ENCODE data around the gene ERC2.

The ERC2 gene

DNA sequence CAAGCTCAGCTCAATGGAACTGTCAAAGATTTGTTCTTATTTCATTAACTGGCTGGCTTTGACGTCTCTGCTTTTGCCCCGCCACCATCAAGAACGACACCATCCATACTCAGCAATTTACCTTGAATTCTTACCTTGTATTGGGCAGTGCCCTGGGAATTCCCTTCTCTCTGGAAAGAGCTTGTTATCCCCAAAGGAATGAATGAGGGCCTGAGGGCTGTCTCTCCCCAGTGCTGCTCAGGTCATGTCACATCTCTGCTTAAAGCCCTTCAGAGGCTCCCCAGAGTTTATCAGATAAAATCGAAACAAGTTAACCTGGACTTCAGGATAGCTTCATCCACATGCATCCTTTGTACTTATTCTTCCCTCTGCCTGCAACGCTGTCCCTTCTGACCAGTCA, 975.3 kb downstream of the ERC2 start:
- peaks cover 5% of the 10 kb centered on the region for H3K9me3 Mint-ChIP-seq
- no peaks in the 10 kb centered on the region for H3K4me1 Mint-ChIP-seq
- H3K27ac Mint-ChIP-seq: no peak overlapping the region
- H3K27me3 Mint-ChIP-seq: peaks cover 22% of the 10 kb centered on the region
- no peak overlapping the region for H3K4me3 Mint-ChIP-seq
- H3K36me3 Mint-ChIP-seq: no peaks in the 10 kb centered on the region

DNA sequence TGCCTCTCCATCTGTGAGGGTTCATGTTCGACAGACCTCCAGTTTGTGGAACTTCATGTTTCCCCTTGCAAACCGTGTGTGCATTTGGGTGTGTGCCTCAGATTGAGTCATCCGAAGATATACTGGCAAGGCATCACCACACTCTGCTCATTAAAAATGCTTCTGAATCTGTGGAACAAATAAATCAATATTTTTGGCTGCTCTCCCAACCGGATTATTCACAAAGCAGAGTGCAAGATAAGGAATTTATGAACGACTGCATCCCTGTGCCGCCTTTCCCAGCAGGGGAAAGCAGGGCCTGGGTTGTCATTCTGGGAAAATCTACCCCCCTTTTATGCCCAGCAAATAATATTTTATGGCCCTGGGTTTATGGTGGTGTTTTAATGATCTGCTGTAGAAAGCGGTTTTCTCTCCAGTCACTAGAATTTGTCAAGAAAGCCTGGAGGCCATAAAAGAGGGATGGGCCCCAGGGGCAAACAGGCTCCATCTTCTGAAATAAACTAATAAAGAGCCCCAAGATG, 976.9 kb downstream of the ERC2 start:
- peaks cover 5% of the 10 kb centered on the region for H3K9me3 Mint-ChIP-seq
- peaks cover 26% of the 10 kb centered on the region for H3K27me3 Mint-ChIP-seq
- H3K36me3 Mint-ChIP-seq: no peaks in the 10 kb centered on the region
- no peak overlapping the region for H3K4me3 Mint-ChIP-seq
- H3K27ac Mint-ChIP-seq: no peak overlapping the region
- H3K4me1 Mint-ChIP-seq: peaks cover 11% of the 10 kb centered on the region

DNA sequence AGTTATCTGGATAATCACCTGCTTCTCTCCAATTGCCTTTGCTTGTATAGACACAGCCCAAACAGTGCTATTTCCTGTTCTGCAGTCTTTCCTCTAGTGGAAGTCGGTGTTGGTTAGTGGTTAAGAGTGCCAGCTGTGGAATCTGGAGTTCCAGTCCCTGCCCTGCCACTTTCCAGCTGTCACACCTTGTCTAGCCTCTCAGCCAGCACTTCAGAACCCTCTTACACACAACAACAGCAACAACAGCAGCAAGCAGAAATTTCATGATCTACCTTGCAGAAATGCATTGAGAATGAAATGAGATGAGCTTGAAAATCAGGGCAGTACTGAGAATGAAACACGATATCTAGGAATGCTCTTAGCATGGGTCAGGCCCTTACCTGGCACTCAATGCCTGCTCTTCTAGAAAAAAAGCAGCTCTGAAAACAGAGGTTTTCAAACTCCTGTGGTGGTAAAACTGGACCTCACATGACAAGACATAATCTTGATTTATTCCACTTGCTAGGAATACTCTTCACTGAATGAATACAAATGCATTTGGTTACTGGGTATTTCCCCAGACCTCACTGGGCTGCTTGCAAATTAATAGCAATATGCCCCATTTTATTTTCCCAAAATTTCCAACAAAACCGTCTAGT, 977.9 kb downstream of the ERC2 start:
- Mint-ChIP-seq H3K9me3 (peaks cover 4% of the 10 kb centered on the region), H3K36me3 (no peaks in the 10 kb centered on the region), H3K27ac (no peak overlapping the region), H3K4me1 (peaks cover 18% of the 10 kb centered on the region), H3K27me3 (peaks cover 30% of the 10 kb centered on the region), H3K4me3 (no peak overlapping the region)

DNA sequence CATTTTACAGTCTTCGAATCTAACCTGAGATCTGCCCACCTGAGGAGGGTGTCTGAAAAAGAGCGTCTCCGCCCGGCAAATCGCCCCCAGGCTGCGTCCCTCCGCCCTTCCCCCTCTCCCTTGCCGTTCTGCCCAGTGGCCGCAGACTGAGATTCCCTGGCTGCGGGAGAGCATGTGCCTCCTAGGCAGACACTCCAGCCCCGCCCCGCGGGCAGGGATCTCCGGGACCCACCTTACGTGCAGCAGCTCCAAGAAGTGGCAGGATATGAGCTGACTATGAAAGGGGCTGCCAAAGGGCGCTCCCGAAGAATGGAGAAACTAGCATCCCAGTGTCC, 978.5 kb downstream of the ERC2 start:
- Mint-ChIP-seq H3K27ac (no peak overlapping the region), H3K4me1 (peaks cover 19% of the 10 kb centered on the region), H3K27me3 (peaks cover 30% of the 10 kb centered on the region), H3K4me3 (no peak overlapping the region), H3K9me3 (no peaks in the 10 kb centered on the region), H3K36me3 (no peaks in the 10 kb centered on the region)

DNA sequence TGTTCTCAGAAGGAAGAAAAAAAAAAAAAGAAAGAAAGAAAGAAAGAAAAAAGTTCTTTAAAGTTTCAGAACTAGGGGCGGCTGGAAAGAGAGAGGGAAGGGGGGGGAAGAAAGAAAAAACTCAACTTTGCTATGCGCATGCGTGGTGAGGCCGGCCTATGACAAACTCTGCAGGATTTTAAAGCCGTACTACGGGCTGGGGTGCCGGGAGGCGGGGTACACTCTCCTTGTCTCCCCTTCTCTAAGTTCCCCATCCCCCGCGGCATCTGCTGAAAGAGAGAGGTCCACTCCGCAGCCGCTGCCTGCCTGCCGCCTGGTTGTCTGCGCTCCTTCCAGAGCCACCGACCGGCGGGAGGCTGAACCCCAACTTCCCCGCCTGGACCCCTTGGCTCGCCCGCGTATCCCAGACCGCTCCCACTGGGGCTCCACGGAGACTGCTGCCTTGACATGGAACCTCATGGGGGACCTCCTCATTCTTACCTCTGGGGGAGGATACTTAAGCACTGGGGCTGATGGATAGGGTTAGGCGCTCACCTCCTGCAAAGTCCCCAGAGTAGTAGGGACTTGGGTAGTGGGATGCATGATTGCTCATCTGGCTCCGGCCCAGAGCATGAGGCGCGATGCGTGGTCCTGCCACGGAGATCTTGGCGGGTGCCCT, 979.7 kb downstream of the ERC2 start:
- no peaks in the 10 kb centered on the region for H3K9me3 Mint-ChIP-seq
- H3K36me3 Mint-ChIP-seq: no peaks in the 10 kb centered on the region
- H3K27me3 Mint-ChIP-seq: peaks cover 39% of the 10 kb centered on the region
- peaks cover 25% of the 10 kb centered on the region for H3K4me1 Mint-ChIP-seq
- H3K4me3 Mint-ChIP-seq: no peak overlapping the region
- no peak overlapping the region for H3K27ac Mint-ChIP-seq

DNA sequence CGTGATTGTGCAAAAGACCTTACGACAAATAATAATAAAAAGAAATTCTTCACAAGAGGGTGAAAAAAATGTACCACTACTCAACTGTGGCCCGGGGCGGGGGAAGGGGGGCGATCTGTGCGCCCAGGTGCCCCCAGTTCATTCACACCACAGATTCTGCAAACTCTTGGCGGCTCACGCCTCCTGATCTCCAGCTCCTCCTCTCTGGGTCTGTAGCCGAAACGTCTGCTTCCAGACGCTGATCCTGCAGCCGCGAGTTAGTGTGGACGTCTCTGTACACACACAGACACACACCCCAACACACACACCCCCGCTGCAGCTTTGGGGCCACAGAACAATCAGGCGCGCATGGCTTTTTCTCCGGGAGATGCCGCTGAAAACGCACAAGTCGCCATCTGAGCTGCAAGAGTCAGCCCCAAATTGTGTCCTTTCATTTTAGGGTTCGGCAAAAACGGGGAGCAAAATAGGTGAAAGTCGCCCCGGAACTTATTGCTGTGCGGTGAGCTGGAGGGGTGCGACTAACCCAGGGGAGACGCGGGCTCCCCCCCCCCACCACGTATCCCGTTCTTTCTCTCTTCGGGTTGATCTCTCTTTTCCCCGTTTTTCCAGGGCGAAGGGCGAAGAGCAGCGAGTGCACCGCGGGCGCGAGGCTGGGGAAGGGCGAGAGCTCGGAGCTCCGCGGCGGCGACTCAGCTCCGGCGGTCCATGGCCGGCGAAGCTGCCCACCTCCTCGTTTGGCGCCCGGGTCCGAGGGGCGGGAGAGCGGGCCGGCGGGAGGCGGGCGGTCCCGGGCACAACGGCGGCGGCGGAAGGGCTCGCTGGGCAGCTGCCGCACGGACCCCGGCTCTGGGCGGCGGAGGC, 980.7 kb downstream of the ERC2 start:
- H3K27me3 Mint-ChIP-seq: peaks cover 43% of the 10 kb centered on the region
- H3K27ac Mint-ChIP-seq: no peak overlapping the region
- peak overlapping the region; percentile 33 for H3K4me3 Mint-ChIP-seq
- H3K36me3 Mint-ChIP-seq: no peaks in the 10 kb centered on the region
- H3K9me3 Mint-ChIP-seq: no peaks in the 10 kb centered on the region
- peaks cover 28% of the 10 kb centered on the region for H3K4me1 Mint-ChIP-seq

DNA sequence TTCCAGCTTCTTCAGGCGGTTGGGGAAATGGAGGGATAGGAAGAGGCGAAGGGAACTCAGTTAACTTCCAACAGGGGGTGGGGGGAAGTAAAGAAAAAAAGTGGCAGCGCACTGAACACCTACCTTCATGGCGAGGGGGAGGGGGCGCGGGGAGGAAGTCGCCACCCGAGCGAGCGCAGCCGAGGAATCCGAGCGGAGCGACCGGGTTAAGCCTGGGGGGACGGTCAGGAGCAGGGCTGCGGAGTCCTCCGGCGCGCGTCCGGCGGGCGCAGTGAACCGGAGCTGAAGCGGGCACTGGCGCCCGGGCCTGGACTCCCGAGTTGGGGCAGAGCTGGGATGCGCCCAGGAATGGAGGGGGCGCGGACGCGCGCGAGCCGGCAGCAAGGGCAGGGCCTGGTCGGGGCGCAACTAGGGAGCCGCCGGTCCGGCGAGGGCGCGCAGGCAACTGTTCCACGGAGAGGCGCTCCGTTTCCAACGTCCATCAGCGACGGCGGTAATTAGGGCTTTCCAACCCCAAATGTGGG, 981.3 kb downstream of the ERC2 start, which contains the start of gene WNT5A:
WNT5A (minus strand) TSS at position 450 of the 524 bp plus-strand sequence; CDS start at position 129, 321 bp downstream.
- Mint-ChIP-seq H3K27ac (no peak within 1 kb of the TSS), H3K27me3 (peaks cover 43% of the 10 kb centered on the region), H3K4me3 (peak within 1 kb of the TSS; percentile 55)

DNA sequence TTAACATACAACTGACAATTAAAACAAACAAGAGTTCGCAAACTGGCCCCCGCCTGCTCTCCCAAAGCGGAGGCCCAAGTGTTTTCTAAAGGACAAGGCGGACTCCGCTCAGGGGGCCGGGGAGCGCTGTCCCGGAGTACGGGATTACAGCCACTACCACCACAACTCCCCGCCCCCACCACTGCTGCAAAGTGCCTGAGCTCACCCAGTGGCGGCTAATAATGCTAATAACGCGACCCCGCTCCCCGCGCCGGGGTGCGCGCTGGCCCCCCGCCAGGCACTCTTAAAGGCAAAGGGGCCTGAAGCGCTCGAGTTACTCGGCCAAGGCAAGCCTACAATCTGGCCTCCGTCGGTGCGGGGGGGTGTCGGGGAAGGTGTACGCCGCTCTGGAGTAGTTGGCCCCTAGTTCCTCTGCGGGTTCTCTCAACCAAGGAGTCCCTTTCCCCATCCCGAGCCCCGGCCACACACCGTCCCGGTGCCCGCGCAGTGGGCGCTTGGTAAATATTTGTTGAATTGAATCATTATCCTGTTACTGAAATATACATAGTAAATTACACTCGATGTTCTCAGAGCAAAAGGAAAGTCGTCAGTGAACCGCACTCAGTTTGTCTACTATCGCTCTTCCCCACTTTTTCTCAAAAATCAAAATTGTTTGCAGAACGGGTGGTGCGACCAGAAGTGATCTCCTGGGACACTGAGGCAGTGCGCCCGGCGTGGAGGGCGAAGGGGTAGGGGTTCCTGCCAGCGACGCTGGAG, 982.0 kb downstream of the ERC2 start:
- H3K9me3 Mint-ChIP-seq: no peaks in the 10 kb centered on the region
- H3K36me3 Mint-ChIP-seq: no peaks in the 10 kb centered on the region
- H3K4me3 Mint-ChIP-seq: peak overlapping the region; percentile 55
- peaks cover 28% of the 10 kb centered on the region for H3K4me1 Mint-ChIP-seq
- H3K27ac Mint-ChIP-seq: no peak overlapping the region
- H3K27me3 Mint-ChIP-seq: peaks cover 48% of the 10 kb centered on the region

More for the DNA sequence above, 981.3 kb downstream of the ERC2 start, which contains the start of gene WNT5A:
- H3K36me3 Mint-ChIP-seq: no peaks in the 10 kb centered on the region
- no peaks in the 10 kb centered on the region for H3K9me3 Mint-ChIP-seq
- H3K4me1 Mint-ChIP-seq: peaks cover 28% of the 10 kb centered on the region

DNA sequence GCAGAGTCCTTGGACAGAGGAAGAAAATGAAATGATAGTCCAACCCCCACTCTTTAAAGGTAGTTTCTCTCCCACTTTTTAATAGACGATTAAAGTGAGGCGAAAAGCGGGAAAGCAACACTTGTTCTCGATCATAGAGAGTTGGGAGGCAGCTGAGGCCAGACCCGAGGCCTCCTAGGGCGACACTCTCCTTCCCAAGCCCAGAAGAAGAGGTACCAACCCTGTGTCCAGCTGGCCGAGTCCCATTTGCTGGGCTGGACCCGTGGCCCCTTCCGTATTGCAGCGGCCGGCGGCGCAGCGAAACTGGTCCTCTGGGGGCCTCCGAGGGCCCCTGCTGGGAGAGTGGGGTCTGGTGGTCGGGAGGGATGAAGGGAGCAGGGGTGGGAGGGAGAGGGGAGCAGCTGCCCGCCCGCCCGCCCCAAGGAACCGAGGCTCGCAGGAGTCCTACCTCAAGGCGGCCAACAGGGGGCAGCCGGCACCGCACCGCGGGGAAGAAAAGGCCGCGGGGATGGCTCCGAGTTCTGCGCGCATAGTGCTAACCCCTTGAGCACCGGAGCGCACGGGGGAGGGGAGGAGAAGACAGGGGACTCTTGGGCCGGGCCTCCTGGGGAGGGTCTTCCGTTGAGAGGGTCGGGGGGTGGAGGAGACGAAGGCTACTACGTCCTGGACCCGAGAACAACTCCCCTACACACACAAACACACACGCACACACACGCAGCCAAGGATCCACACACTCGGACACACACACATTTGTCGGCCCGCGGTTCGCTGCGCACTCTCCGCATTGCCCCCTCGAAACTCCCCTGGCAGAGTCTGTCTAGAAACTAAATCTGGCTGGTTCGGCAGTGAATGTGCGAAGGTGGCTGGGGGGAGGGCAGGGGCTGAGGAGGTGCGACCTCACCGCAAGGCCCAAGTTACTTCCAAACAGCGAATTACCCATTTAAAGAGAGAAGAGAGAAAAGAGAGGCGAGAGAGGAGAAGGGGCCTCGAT, 983.2 kb downstream of the ERC2 start:
- Mint-ChIP-seq H3K9me3 (no peaks in the 10 kb centered on the region), H3K4me3 (no peak overlapping the region), H3K36me3 (no peaks in the 10 kb centered on the region), H3K27ac (no peak overlapping the region), H3K27me3 (peaks cover 46% of the 10 kb centered on the region), H3K4me1 (peaks cover 28% of the 10 kb centered on the region)

DNA sequence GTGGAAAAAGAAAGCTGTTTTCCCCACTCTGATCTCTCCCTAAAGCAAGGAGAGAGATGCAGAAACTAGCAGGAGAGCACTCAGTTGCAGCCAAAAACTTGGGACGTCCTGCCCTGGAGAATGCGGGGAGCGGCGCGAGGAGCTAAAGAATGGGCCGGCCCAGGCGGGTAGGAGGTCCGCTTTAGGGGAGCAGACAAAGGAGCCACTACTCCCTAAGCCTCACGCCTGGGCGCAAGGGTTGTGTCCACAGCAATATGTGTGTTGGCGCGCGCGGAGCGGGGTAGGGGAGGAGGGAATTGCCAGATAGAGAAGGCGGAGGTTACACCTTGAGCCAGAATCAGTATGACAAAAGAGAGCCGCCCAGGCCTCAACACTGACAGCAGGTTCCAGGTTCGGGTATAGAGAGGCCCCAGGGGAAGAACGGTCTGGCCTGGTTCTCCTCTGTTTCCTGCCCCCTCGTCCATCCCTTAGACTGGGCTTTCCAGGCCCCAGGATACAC, 984.0 kb downstream of the ERC2 start:
- no peaks in the 10 kb centered on the region for H3K9me3 Mint-ChIP-seq
- peaks cover 46% of the 10 kb centered on the region for H3K27me3 Mint-ChIP-seq
- no peak overlapping the region for H3K4me3 Mint-ChIP-seq
- no peak overlapping the region for H3K27ac Mint-ChIP-seq
- peaks cover 28% of the 10 kb centered on the region for H3K4me1 Mint-ChIP-seq
- H3K36me3 Mint-ChIP-seq: no peaks in the 10 kb centered on the region

DNA sequence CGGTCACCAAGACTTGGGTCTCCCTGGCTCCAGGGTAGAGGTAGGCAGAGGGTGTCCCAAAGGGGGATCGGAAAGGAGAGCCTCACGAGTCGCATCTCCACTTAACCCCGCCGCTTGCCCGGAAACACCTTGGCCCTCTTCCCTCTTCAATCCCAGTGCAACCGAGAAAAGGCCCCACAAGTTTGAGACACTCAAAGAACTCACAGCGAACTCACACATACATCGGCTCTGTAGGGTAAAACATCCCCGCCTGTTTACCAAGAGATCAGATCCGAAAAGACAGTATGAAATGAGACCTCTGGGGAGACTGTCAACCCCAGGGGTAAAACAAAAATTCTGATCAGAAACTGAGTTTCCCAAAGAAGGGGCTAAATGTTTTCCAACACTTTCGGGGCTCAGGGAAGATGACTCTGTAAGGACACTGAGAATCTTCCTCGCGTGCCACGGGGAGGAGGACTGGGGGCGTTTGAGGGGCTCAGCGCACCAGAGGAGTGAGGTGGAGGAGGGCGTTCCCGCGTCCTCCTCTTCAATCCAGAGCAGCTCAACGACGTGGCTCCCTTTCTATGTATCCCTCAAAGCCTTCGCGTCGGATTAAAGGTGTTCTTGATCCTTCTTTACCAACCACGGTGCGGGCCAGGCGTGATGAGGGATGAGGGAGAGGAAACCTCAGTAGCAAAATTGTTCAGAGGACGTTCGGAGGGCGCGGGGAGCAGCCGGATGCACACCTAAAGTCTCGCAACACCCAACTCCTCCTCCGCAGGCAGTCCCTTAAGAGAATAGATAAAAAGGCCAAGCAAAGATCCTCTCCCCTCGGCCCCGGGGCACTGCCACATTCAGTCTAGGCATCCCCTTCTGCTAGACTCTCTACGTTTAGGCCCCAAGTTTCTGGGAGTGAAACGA, 984.8 kb downstream of the ERC2 start:
- Mint-ChIP-seq H3K9me3 (no peaks in the 10 kb centered on the region), H3K27me3 (peaks cover 41% of the 10 kb centered on the region), H3K27ac (no peak overlapping the region), H3K4me1 (peaks cover 28% of the 10 kb centered on the region), H3K4me3 (no peak overlapping the region), H3K36me3 (no peaks in the 10 kb centered on the region)

DNA sequence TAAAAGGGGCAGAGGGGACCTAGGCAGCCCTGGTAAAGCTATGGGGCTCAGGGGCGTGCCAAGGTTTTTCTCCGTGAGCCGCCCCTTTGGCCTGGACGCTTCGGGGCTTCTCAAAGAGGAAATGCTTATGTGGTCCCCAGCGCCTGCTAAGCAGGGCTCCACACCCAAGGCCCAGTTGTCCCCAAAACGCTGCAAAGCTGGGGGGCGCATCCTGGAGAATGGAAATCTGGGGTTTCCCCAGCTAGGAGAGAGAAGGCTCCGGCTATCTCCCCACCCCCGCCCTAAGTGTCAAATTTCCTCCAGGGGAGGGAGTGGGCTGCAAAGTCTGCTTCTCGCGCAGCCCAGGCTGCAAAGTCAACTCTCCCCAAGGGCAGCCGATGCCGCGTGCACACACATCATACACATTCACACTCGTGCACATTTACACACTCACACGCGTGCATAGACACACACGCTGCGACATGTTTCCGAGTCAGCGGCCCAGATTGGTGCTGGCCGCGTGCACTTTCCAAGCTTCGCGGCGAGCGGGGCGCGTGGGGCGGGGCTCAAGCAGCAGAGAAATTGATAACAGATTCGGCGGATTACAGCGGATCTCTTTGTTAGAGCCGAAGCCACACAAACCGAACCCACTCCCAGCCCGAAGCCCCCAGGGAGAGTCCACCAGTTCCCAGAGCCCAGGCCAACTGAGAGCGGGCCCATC, 985.6 kb downstream of the ERC2 start:
- H3K27me3 Mint-ChIP-seq: peaks cover 45% of the 10 kb centered on the region
- H3K9me3 Mint-ChIP-seq: no peaks in the 10 kb centered on the region
- H3K4me3 Mint-ChIP-seq: no peak overlapping the region
- H3K4me1 Mint-ChIP-seq: peaks cover 26% of the 10 kb centered on the region
- H3K27ac Mint-ChIP-seq: no peak overlapping the region
- H3K36me3 Mint-ChIP-seq: no peaks in the 10 kb centered on the region

All from activated naive CD4-positive, alpha-beta T cell treated with anti-CD3 and anti-CD28 coated beads, Interleukin-2, amount 50 U/mL, for 24 hours (primary cell).